Measurements from ENCODE around the gene UGGT2.

DNA sequence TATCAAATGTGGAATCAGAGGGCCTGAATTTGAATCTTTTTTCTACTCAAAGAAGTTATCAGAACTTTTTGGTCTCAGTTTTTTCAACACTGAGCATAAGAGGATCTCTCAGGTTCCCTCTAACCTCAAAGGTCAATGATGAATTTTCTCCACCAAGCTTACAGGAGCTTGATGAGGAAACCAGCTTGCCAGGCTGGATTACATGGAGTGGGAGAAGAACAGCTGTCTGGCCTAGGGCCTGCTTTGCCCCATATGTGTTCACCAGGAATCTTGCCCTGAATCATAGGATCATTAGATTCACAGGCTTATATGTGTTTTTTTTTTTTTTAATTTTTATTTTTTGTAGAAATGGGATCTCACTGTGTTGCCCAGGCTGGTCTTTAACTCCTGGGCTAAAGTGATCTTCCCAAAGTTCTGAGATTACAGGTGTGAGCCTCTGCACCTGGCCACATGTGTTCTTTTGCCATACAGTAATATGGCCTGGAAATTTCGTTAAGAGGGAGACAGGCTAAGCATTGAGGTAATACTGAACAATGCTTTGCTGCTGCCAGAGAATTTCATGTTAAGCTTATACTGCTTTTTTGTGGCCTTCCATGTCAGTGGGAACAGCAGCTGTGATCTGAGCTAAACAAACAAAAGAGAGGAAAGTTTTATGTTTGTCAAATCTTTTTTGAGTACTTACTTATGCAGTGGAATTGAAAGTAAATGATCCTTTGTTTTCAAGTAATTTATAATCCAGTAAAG lies 265.7 kb downstream of the UGGT2 start:
- TF ChIP-seq, protein P1, sequence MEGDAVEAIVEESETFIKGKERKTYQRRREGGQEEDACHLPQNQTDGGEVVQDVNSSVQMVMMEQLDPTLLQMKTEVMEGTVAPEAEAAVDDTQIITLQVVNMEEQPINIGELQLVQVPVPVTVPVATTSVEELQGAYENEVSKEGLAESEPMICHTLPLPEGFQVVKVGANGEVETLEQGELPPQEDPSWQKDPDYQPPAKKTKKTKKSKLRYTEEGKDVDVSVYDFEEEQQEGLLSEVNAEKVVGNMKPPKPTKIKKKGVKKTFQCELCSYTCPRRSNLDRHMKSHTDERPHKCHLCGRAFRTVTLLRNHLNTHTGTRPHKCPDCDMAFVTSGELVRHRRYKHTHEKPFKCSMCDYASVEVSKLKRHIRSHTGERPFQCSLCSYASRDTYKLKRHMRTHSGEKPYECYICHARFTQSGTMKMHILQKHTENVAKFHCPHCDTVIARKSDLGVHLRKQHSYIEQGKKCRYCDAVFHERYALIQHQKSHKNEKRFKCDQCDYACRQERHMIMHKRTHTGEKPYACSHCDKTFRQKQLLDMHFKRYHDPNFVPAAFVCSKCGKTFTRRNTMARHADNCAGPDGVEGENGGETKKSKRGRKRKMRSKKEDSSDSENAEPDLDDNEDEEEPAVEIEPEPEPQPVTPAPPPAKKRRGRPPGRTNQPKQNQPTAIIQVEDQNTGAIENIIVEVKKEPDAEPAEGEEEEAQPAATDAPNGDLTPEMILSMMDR (IDR thresholded peaks at IDR 0.05), result no peak
- TF ChIP-seq POLR2A (IDR thresholded peaks at IDR 0.05), result no peak

All from thyroid gland (tissue), 4 donors.